Pons (tissue), 1 donor: ENCODE data around the gene STAC.
"Not testable (repeated sequence)": the region's sequence is repeated elsewhere in the genome, so short reads cannot be mapped to it uniquely, and the experiment has no call there.

Experiments
- DNase-seq: peaks from one replicate; pipeline ENCODE4 v3.0.0-alpha.2; 2016; ENCODE audit warnings: low spot score

STAC gene

GRCh38 chr3:36519682-36520081 is 139.4 kb downstream of the STAC start:
- DNase-seq: no peak

- DNase-seq: no peak
Observed at GRCh38 chr3:36520241-36521006, 140.1 kb downstream of the STAC start.

- no peak for DNase-seq
Observed at GRCh38 chr3:36521007-36521379, 140.7 kb downstream of the STAC start.

GRCh38 chr3:36524560-36524959 is 144.3 kb downstream of the STAC start:
- DNase-seq: no peak

- DNase-seq: no peak
Observed at GRCh38 chr3:36525115-36525801, 145.0 kb downstream of the STAC start.

- no peak for DNase-seq
Observed at GRCh38 chr3:36538136-36538749, 157.9 kb downstream of the STAC start.

GRCh38 chr3:36540888-36541518 is 160.7 kb downstream of the STAC start:
- DNase-seq: no peak

GRCh38 chr3:36542186-36542585 is 161.9 kb downstream of the STAC start:
- DNase-seq: no peak

- no peak for DNase-seq
Observed at GRCh38 chr3:36543276-36543997, 163.1 kb downstream of the STAC start.

- no peak for DNase-seq
Observed at GRCh38 chr3:36546226-36546625, 165.9 kb downstream of the STAC start.

GRCh38 chr3:36548712-36549111 is 168.4 kb downstream of the STAC start:
- no peak for DNase-seq

GRCh38 chr3:36557021-36557707 is 176.9 kb downstream of the STAC start:
- DNase-seq: no peak

- DNase-seq: no peak
Observed at GRCh38 chr3:36557708-36558421, 177.6 kb downstream of the STAC start.

- peak; percentile 35 for DNase-seq
Observed at GRCh38 chr3:36558961-36559360, 178.7 kb downstream of the STAC start.

- no peak for DNase-seq
Observed at GRCh38 chr3:36560685-36561084, 180.4 kb downstream of the STAC start.

- no peak for DNase-seq
Observed at GRCh38 chr3:36561601-36562000, 181.3 kb downstream of the STAC start.

- DNase-seq: no peak
Observed at GRCh38 chr3:36562945-36563344, 182.6 kb downstream of the STAC start.

- no peak for DNase-seq
Observed at GRCh38 chr3:36575241-36575640, 194.9 kb downstream of the STAC start.

GRCh38 chr3:36578418-36578817 is 198.1 kb downstream of the STAC start:
- DNase-seq: not testable (repeated sequence)

GRCh38 chr3:36579746-36580145 is 199.4 kb downstream of the STAC start:
- no peak for DNase-seq

- no peak for DNase-seq
Observed at GRCh38 chr3:36580716-36581115, 200.4 kb downstream of the STAC start.
